Neuronal stem cell (in vitro differentiated cells): ENCODE data around the gene NPBWR2.
A peak's percentile ranks its signal among the peaks of the same experiment; 100 is the strongest.

Source experiments
- DNase-seq: peaks from one replicate; pipeline ENCODE4 v3.0.0-alpha.2; 2013; ENCODE audit warnings: low spot score
- H2AFZ ChIP-seq: one replicate; pipeline ENCODE4 v1.6.1; 2013; ENCODE audit warnings: mild to moderate bottlenecking, low read length, inconsistent platforms
- H2AK5ac ChIP-seq: 2 replicates; pipeline ENCODE4 v1.6.1; 2013; ENCODE audit warnings: low read depth, mild to moderate bottlenecking, inconsistent platforms, low read length, moderate library complexity, mixed read lengths
- H2BK120ac ChIP-seq: 2 replicates; pipeline ENCODE4 v1.6.1; 2013; ENCODE audit warnings: low read depth, mild to moderate bottlenecking, inconsistent platforms, low read length, moderate library complexity, mixed read lengths
- H2BK12ac ChIP-seq: one replicate; pipeline ENCODE4 v1.6.1; 2013; ENCODE audit warnings: low read length, inconsistent platforms
- H2BK15ac ChIP-seq: 2 replicates; pipeline ENCODE4 v1.6.1; 2013; ENCODE audit warnings: mild to moderate bottlenecking, low read length, inconsistent platforms, mixed read lengths
- H2BK5ac ChIP-seq: one replicate; pipeline ENCODE4 v1.6.1; 2013; ENCODE audit warnings: inconsistent platforms, mild to moderate bottlenecking, low read length, moderate library complexity
- H3K14ac ChIP-seq: one replicate; pipeline ENCODE4 v1.6.1; 2013; ENCODE audit warnings: low read length, inconsistent platforms
- H3K18ac ChIP-seq: 2 replicates; pipeline ENCODE4 v1.6.1; 2013; ENCODE audit warnings: low read length, inconsistent platforms
- H3K23ac ChIP-seq: 2 replicates; pipeline ENCODE4 v1.6.1; 2013; ENCODE audit warnings: low read depth, mild to moderate bottlenecking, mixed read lengths, low read length, inconsistent platforms; ENCODE audit not compliant: poor library complexity
- H3K27ac ChIP-seq: replicated peaks from 3 replicates; pipeline ENCODE4 v1.5.1; 2013; ENCODE audit warnings: low read length, inconsistent platforms
- H3K27me3 ChIP-seq, 3 experiments: 2 replicates each; pipeline ENCODE4 v1.6.1; 2013; ENCODE audit warnings: low read length in 3 of 3, mild to moderate bottlenecking in 2 of 3, inconsistent platforms in 1 of 3, low read depth in 1 of 3, mixed read lengths in 1 of 3, moderate library complexity in 1 of 3; ENCODE audit not compliant: control insufficient read depth in 3 of 3, insufficient read depth in 3 of 3
- H3K36me3 ChIP-seq, 2 donors: replicated peaks in 1 of 2; 2 replicates each; pipeline ENCODE4 v1.6.1; 2013; ENCODE audit warnings: low read length in 2 of 2; ENCODE audit not compliant: control insufficient read depth in 2 of 2, insufficient read depth in 2 of 2
- H3K4ac ChIP-seq: 2 replicates; pipeline ENCODE4 v1.6.1; 2013; ENCODE audit warnings: inconsistent platforms, mild to moderate bottlenecking, low read length, moderate library complexity
- H3K4me1 ChIP-seq, 2 donors: 1 replicate in 1 of 2; 2 replicates in 1 of 2; pipeline ENCODE4 v1.6.1; 2013; ENCODE audit warnings: low read length in 2 of 2, low read depth in 1 of 2; ENCODE audit not compliant: control insufficient read depth in 2 of 2, insufficient read depth in 1 of 2
- H3K4me2 ChIP-seq: one replicate; pipeline ENCODE4 v1.6.1; 2013; ENCODE audit warnings: mild to moderate bottlenecking, low read length, inconsistent platforms; ENCODE audit not compliant: insufficient read depth, poor library complexity, severe bottlenecking
- H3K4me3 ChIP-seq, 2 donors: 2 replicates each; pipeline ENCODE4 v1.5.1; 2013; ENCODE audit warnings: low read length in 2 of 2, mild to moderate bottlenecking in 2 of 2, inconsistent platforms in 1 of 2, moderate library complexity in 1 of 2
- H3K79me1 ChIP-seq: one replicate; pipeline ENCODE4 v1.6.1; 2013; ENCODE audit warnings: low read depth, mild to moderate bottlenecking, inconsistent platforms, low read length, moderate library complexity
- H3K9ac ChIP-seq: one replicate; pipeline ENCODE4 v1.6.1; 2013; ENCODE audit warnings: mild to moderate bottlenecking, low read depth, low read length, inconsistent platforms; ENCODE audit not compliant: poor library complexity
- H3K9me3 ChIP-seq, 2 donors: replicated peaks in 1 of 2; 2 replicates each; pipeline versions ENCODE3 to v1.6.1; 2013; ENCODE audit warnings: low read length in 2 of 2, mild to moderate bottlenecking in 2 of 2, inconsistent platforms in 1 of 2, low read depth in 1 of 2, mixed read lengths in 1 of 2, moderate library complexity in 1 of 2; ENCODE audit not compliant: control insufficient read depth in 2 of 2, insufficient read depth in 1 of 2
- H4K8ac ChIP-seq: one replicate; pipeline ENCODE4 v1.6.1; 2013; ENCODE audit warnings: low read depth, mild to moderate bottlenecking, inconsistent platforms, low read length, moderate library complexity
- H4K91ac ChIP-seq: one replicate; pipeline ENCODE4 v1.6.1; 2013; ENCODE audit warnings: low read length, low read depth, mild to moderate bottlenecking, inconsistent platforms; ENCODE audit not compliant: poor library complexity
- WGBS, 2 donors: extraction: QIAGEN DNeasy Blood & Tissue Kit; methylation state at CpG; one replicate each; pipeline ENCODE4 v1.1.7; 2013; ENCODE audit warnings: missing lambda C conversion rate in 2 of 2, mixed read lengths in 1 of 2; ENCODE audit not compliant: insufficient read length in 2 of 2, insufficient replicate concordance in 1 of 2; ENCODE audit errors: extremely low coverage in 2 of 2; 5-methylcytosine and 5-hydroxymethylcytosine counted together

NPBWR2 gene

GRCh38 chr20:64075556-64075955 lies 31.8 kb downstream of the NPBWR2 start:
- Histone ChIP-seq H3K4me1 (peaks cover 13 to 23% of the 10 kb centered on the region in 2 donors), H2BK15ac (no peak overlapping the region), H3K4ac (no peak overlapping the region), H2AK5ac (no peak overlapping the region), H3K4me3 (no peak overlapping the region), H2AFZ (no peak overlapping the region), H3K14ac (peak overlapping the region; percentile 38), H4K8ac (no peak overlapping the region), H3K79me1 (peaks cover 10% of the 10 kb centered on the region), H3K23ac (peak overlapping the region; percentile 55), H2BK12ac (no peak overlapping the region), H3K36me3 (peaks cover 10 to 12% of the 10 kb centered on the region in 2 donors), H3K9ac (no peak overlapping the region), H4K91ac (no peak overlapping the region), H2BK120ac (no peak overlapping the region), H3K27ac (no peak overlapping the region), H3K27me3 (no peaks in the 10 kb centered on the region), H3K4me2 (no peak overlapping the region), H2BK5ac (no peak overlapping the region), H3K18ac (no peak overlapping the region), H3K9me3 (no peaks in the 10 kb centered on the region)
- DNase-seq = no peak
- no CpG with 5 or more reads among the region's 12 CpGs for WGBS, 2 donors

GRCh38 chr20:64074963-64075362 lies 32.4 kb downstream of the NPBWR2 start:
- H2BK12ac ChIP-seq = no peak overlapping the region
- peak overlapping the region; percentile 12 for H3K9ac ChIP-seq
- H3K79me1 ChIP-seq = peaks cover 9% of the 10 kb centered on the region
- H3K27me3 ChIP-seq = no peaks in the 10 kb centered on the region
- no peak overlapping the region for H2BK120ac ChIP-seq
- DNase-seq = no peak
- H2BK15ac ChIP-seq = no peak overlapping the region
- H3K23ac ChIP-seq = peak overlapping the region; percentile 55
- no peak overlapping the region for H3K14ac ChIP-seq
- H3K36me3 ChIP-seq = peaks cover 14 to 18% of the 10 kb centered on the region in 2 donors
- no peak overlapping the region for H2AFZ ChIP-seq
- peak overlapping the region in 1 of 2 donors; percentile 41 for H3K4me3 ChIP-seq
- H3K27ac ChIP-seq = no peak overlapping the region
- no peaks in the 10 kb centered on the region for H3K9me3 ChIP-seq
- H3K18ac ChIP-seq = no peak overlapping the region
- H2AK5ac ChIP-seq = no peak overlapping the region
- no CpG with 5 or more reads among the region's 8 CpGs for WGBS, 2 donors
- H4K91ac ChIP-seq = no peak overlapping the region
- peaks cover 10 to 17% of the 10 kb centered on the region in 2 donors for H3K4me1 ChIP-seq
- no peak overlapping the region for H3K4me2 ChIP-seq
- H3K4ac ChIP-seq = no peak overlapping the region
- H4K8ac ChIP-seq = no peak overlapping the region
- H2BK5ac ChIP-seq = no peak overlapping the region

- Histone ChIP-seq H3K4me1 (peaks cover 10 to 16% of the 10 kb centered on the region in 2 donors), H3K27ac (no peak overlapping the region), H3K18ac (no peak overlapping the region), H3K14ac (no peak overlapping the region), H3K4me2 (no peak overlapping the region), H3K9me3 (no peaks in the 10 kb centered on the region), H2BK5ac (no peak overlapping the region), H3K4ac (no peak overlapping the region), H3K4me3 (peak overlapping the region in 1 of 2 donors; percentile 47), H2AK5ac (no peak overlapping the region), H4K91ac (no peak overlapping the region), H3K36me3 (peaks cover 14 to 18% of the 10 kb centered on the region in 2 donors), H3K23ac (peak overlapping the region; percentile 91), H4K8ac (no peak overlapping the region), H2AFZ (no peak overlapping the region), H3K27me3 (no peaks in the 10 kb centered on the region), H2BK12ac (no peak overlapping the region), H2BK120ac (no peak overlapping the region), H2BK15ac (no peak overlapping the region), H3K79me1 (peaks cover 9% of the 10 kb centered on the region), H3K9ac (no peak overlapping the region)
- no peak for DNase-seq
- WGBS, 2 donors = no CpG with 5 or more reads among the region's 28 CpGs
These were observed 33.1 kb downstream of the NPBWR2 start for GRCh38 chr20:64074184-64074789.

GRCh38 chr20:64073476-64074183 lies 33.7 kb downstream of the NPBWR2 start:
- H2AFZ ChIP-seq = no peak overlapping the region
- H3K23ac ChIP-seq = peak overlapping the region; percentile 91
- H3K4me1 ChIP-seq = peaks cover 7 to 10% of the 10 kb centered on the region in 2 donors
- no peaks in the 10 kb centered on the region for H3K27me3 ChIP-seq
- no peak overlapping the region for H3K14ac ChIP-seq
- H2BK5ac ChIP-seq = no peak overlapping the region
- no peak overlapping the region for H4K91ac ChIP-seq
- no CpG with 5 or more reads among the region's 37 CpGs for WGBS, 2 donors
- H2BK120ac ChIP-seq = no peak overlapping the region
- no peak overlapping the region for H3K9ac ChIP-seq
- H3K18ac ChIP-seq = no peak overlapping the region
- no peak for DNase-seq
- H3K36me3 ChIP-seq = peaks cover 14 to 18% of the 10 kb centered on the region in 2 donors
- H3K4me3 ChIP-seq = peak overlapping the region in 1 of 2 donors; percentile 31
- H3K9me3 ChIP-seq = no peaks in the 10 kb centered on the region
- no peak overlapping the region for H3K4ac ChIP-seq
- H2AK5ac ChIP-seq = no peak overlapping the region
- H3K4me2 ChIP-seq = no peak overlapping the region
- H2BK12ac ChIP-seq = no peak overlapping the region
- peaks cover 9% of the 10 kb centered on the region for H3K79me1 ChIP-seq
- H3K27ac ChIP-seq = no peak overlapping the region
- H2BK15ac ChIP-seq = no peak overlapping the region
- H4K8ac ChIP-seq = no peak overlapping the region
